IPS-NIHi11 (cell line): Measurements from ENCODE around the gene FRAS1.
"Not testable (repeated sequence)": the region's sequence is repeated elsewhere in the genome, so short reads cannot be mapped to it uniquely, and the experiment has no call there.

Source experiments
- DNase-seq: peaks from one replicate; pipeline ENCODE4 v3.0.0; 2012; ENCODE audit warnings: mixed read lengths, low spot score

Gene FRAS1

DNA sequence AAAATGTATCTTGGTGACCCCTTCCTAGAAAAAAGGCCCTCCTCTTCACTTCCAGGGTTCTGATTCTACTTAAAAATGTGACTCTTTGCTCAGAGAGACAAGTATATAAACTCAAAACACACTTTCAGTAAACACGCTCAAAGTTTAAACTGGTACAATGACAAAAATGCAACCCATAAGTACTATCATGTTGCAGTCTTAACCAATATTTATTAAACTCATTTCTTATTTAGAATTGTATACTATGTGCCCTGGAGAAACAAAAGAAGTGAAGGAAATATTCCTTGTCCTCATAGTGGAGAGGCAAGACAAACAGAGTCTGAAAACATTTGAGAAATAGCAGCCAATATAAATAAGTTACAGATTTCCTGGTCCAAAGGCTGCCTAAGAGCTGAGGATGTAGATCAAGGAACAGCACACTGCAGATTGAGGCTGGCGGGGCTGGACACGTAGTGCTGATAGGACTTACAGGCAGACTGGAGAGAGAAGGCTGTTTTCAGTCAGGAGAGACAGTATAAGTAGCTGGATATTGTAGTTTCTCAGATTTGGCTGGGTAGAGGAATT is 455.3 kb downstream of the FRAS1 start:
- no peak for DNase-seq

DNA sequence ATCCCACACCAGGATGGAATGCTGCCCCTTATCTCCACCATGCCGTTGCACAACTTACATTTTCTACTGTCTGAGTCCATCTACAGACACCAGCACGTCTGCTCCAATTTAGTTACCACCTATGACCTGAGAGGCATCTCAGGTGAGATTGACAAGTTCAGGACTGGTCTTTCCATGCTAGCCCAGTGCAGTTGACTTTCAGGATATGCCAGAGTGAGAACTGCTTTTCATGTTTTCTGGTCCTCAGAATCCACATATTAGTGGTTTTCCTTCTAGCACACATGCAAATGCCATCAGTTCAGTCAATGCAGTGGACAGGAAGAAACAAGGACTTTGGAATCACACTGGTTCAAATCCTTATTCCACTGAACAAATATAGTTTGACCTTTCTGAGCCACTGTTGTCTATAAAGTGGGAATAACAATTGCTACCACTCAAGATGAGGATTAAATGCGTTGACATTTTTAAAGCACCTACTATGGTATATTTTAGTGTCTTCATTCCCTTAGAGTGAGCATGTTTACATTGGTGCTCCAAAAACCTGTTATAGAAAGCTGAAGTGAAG is 456.4 kb downstream of the FRAS1 start:
- DNase-seq, result no peak

DNA sequence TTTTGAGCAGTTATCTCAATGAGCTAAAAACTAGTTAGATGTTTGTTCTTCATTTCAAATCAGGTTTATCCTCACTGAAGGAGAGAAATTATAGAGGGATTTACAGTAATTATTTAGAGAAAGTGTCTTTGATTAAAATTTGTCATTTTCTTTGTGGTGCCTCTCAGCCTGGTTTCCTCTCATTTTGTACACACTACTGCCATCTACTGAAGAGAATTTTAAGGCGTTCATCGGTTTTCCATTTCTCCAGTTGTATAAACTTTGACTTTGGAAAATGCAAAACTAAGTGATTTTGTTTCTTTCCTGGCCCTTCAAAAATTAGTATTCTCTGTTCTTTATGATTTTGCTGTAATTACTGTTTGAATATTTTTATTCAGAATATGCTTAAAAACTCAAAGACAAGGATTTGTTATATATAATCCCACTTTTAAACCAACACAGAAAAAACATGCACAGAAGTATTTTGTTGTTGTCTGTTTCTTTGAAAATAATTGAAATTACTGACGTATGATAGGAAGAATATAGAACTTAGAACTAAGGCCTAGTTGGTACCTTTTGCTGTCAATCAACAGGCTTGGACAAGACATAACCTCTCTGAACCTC is 460.0 kb downstream of the FRAS1 start:
- DNase-seq, result peak; percentile 32

DNA sequence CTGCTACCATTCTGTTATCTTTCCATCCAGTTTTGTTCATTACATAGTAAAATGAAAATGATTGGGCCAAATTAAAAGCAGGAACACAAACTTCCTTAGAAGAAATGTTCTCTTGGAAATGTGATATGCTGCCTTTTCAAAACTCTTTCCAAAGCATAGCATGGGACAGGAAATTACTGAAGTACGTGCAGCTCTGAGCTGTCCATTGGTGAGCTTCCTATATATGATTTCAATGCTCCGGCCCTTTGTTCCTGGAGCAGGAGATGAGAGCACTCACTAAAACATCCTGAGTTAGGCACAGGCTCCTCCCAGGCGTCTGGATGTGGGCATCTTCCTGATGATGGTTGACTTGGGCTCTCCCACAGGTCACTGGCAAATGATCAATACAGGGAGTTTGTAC is 461.4 kb downstream of the FRAS1 start:
- no peak for DNase-seq

DNA sequence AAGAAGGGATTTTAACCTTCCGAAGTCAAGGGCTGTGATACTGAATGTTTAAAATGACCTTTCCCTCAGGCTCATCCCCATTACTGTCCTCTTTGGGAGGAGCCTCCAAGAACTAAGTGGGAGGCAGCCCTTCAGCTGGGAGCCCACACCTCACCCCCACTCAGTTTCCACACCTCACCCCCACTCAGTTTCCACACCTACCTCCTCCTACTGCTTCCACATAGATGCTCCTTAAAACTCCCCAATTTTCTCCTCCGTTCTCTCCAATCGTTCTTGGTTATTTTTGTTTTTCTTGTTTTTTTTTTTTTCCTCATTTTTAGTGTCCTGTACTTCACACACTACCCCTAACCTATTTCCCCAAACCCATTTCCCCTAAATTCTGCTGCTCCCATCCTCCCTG is 462.8 kb downstream of the FRAS1 start:
- DNase-seq, result no peak

DNA sequence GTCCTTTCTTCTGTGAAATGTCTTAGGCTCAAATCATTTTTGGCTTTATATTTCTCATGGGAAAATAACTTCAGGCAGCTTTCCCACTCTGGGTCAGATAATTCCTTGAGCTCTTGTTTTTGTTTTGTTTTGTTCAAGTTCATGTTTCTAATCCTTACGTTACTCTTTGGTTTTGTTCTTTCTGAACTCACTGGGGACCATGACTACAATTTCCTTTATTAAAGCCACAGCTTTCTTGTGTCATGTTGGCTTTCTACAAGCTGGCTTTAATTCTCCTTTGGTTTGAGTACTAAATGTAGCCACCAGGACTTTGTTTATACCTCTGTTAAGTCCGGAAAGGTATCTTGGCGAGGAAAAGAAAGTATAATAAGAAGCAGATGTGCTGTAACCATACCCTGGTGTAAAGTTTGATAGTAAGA is 463.7 kb downstream of the FRAS1 start:
- no peak for DNase-seq

DNA sequence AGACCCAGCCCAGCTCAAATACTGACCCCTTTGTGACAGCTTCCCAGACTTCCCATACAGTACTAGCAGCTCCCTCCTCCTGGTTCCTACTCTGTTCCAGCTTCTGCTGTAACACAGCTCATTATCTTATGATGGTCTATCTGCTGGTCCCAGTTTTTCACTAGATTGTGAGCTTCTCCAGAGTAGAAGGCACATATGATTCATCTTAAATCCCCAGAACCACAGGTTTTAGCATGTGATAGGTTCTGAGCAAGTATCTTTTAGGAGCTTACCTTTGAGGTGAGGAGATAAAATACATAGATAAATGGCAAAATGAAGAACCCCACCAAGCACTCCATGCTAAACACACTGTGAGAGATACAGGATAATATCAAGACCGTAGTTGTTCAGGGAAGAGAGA is 466.9 kb downstream of the FRAS1 start:
- no peak for DNase-seq

DNA sequence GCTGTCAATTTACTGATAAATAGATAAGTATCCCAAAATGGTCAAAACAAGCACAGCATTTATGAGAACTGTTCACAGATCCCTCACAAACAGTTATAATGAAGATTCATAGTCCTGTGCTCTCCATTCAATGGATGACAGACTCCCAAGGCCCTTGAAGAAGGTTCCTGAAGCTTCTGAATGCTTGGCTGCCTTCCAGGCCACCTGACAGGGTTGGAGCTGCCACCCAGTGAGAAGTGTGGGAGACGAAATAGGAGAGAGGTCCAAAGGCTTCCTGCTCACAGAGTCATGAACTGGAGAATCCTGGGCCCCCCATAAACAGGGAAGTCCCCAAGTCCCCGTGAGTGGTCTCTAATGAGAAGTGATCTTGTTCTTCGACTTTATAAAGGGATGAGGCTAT is 468.4 kb downstream of the FRAS1 start:
- DNase-seq, result no peak

DNA sequence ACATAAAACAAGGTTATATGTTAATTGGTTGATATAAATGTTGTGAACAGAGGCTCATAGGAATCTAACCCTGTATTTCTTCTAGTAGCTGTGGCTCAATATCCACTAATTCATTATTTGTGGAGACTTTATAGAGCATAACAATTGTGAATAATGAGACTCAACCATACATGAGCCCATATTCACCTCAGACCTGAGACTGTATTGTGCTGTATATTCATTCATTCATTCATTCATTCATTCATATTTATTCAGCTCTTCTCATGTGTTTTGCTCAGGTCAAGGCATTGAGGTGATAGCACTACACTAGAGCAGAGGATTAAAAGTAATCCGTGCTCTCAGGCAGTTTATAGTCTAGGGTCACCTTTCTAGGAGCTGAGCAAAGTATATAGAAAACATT is 470.0 kb downstream of the FRAS1 start:
- DNase-seq, result no peak

DNA sequence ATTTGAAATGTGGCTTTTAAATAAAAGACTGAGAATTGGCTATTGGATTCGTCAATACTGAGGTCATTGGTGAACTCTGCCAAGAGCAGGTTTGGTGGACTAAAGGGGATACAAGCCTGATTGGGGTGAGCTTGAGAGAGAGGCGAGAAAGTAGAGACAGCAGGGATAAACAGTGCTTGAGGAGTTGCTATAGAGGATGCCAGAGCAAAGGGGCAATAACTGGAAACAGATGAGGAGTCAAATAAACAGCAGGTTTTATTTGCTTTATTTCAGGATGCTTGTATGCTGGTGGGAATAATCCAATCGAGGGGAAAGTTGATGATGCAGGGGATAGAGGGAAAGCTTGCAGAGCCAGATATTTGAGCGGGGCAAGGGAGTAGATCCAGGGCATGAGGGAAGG is 470.4 kb downstream of the FRAS1 start:
- no peak for DNase-seq

DNA sequence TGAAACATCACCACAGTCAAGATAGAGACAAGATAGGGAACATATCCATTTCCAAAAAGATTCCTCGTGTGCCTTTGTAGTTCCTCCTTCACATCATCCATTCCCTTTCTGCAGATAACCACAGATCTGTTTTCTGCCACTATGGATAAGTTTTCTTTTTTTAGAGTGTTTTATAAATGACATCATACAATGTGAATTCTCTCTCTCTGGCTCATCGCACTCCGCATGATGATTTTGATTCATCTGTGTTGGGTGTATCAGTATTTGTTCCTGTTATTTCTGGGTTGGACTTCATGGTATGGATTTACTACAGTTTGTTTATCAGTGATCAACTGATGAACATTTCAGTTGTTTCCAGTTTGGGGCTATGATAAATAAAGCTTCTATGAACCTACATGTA is 471.2 kb downstream of the FRAS1 start:
- DNase-seq, result no peak

DNA sequence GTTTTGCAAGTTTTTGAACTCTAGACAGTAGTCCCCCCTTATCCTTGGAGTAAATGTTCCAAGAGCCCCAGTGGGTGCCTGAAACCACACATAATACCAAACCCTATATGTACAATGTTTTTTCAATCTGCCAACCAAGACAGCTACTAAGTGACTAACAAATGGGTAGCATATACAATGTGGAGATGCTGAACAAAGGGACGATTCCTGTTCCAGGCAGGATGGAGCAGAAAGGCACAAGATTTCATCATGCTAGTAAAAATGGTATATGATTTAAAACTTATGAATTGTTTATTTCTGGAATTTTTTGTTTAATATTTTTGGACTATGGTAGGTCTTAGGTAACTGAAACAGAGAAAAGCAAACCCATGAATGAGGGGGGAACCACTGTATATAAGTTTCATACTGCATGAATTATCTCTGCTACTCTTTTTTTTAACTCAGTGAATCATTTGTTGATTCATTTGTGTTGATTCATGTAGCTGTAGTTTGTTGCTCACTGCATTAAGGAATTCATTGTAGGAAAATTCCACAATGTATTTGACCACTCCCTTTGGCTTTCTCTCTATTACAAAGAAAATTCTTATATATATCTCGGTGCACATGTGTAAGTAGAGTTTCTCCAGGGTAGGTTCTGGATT is 472.6 kb downstream of the FRAS1 start:
- no peak for DNase-seq

DNA sequence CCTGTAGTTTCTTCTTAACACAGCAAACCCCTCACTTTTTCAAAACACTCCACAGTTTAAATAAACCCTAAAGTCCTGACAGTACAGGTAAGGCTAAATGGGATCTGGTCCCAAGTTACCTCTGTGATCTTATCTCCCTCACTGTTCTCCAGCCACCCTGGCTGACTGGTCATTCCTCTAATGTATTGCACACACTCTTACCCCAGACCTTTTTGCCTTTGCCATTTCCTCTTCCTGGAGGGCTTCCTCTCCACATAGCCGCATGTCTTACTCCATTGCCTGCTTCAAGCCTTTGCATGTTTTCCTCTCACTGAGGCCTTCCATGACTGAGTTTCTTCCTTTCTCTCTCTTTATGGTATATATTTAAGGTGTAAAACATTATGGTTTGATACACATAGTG is 474.9 kb downstream of the FRAS1 start:
- no peak for DNase-seq

DNA sequence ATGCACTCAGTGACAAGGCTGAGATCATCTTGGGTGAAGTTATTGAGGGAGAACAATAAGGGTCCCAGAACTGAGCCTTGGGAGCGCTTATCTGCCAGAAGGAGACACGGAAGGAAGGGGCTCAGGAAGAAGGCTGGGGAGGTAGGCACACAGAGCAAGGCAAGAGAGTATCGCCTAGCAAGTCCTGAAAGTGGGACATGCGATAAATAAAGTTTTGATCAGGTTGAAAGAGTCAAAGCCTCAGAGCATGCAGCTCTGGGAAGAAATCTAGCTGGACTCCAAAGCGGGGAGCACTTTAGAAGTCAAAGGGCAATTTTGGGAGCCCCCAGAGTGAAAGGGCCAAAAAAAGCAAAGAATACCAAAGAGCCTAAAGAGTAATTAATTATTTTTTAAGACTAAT is 476.7 kb downstream of the FRAS1 start:
- DNase-seq, result no peak

DNA sequence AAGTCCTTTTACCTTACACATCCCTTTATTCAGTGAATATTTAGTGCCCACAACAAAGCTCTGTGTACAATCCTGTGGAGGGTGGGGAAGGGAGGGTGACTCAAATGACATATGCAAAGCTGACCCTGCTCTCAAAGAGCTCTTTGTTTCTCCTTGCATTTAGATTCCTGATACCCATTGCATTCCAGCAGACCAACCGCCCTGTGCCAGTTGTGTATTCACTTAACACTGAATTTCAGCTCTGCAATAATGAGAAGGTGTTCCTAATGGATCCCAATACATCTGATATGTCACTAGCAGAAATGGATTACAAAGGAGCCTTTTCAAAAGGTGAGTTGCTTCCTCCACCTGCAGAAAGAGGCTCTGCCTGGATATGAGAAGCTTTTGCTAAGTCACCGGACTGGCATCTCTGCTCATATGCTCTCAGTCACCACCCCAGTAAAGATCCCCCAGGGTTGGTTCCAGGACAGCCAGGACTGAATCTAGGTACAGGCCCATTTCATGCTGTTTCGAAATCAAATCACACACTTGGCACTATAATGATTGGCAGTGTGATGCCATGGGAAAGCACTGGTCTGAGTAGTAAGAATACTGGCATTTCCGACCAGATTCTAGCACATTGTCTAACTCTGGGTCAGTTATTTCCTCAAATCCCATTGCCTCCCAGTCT is 477.3 kb downstream of the FRAS1 start:
- DNase-seq, result peak; percentile 19

DNA sequence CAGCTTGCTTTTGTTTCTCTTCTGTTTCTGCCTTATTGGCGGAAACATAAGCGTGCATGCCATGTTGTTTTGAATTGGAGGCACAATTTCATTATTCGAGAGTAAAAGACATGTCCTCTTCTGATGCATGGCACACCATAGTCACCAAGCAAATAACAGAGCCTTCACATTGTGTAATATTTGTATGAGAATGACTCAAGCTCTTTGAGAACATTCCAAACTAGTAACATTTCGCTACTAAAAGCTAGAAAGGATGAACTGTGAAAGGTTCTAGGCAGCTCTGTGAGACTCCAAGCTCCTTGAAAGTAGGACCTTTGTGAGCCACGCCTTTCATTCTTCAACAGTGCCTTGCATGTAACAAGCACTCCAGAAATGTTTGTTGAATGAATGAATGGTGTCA is 485.2 kb downstream of the FRAS1 start:
- DNase-seq, result no peak

DNA sequence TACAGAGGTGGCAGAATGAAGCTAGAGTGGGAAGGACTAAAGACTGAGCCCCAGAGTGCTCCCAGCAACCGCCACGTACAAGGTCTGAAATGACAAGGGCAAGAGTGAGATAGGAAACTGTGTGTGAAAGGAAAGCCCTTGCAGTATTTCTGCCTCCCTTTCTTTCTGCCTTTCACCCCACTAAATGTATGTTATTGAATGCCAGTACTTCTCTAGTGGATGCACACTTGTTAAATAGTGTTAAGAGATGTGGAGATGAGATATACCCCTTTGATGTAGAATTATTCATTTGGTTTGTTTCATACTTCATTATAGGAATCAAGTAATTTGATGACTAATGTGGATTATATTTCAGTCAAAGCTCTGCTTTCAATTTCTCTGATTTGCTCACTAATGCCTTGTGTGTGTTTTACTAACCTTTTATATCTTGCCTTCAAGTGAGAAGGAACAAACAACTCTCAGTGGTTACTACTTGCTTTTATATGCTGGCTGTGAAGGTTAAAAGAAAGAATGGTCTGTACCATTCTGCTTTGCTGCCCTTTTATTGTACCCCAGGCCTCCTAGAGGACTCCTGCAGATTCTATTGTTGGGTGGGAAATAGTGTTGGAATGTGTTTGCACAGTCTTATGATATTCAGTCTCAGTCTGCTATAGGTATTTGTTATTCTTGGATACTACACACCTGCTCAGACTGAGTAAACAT is 486.5 kb downstream of the FRAS1 start:
- no peak for DNase-seq

DNA sequence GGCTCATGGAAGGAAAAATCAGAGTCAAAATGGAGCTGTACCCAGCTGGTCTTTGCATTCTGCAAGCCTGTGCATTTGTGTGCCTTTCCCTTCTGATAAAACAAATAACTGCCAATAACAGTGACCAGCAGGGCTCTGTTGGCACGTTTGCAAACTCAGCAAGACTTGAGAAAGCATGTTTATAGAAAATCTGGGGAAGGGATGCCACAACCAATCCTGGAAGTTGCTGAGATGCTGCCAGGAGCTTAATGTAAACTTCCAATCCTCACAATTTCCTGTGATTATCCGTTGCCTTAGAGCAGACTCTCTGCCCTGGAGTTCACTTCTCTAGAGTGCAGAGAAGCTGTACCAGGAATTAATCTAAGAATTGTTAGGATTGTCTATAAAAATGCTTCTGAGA is 487.6 kb downstream of the FRAS1 start:
- DNase-seq, result no peak

DNA sequence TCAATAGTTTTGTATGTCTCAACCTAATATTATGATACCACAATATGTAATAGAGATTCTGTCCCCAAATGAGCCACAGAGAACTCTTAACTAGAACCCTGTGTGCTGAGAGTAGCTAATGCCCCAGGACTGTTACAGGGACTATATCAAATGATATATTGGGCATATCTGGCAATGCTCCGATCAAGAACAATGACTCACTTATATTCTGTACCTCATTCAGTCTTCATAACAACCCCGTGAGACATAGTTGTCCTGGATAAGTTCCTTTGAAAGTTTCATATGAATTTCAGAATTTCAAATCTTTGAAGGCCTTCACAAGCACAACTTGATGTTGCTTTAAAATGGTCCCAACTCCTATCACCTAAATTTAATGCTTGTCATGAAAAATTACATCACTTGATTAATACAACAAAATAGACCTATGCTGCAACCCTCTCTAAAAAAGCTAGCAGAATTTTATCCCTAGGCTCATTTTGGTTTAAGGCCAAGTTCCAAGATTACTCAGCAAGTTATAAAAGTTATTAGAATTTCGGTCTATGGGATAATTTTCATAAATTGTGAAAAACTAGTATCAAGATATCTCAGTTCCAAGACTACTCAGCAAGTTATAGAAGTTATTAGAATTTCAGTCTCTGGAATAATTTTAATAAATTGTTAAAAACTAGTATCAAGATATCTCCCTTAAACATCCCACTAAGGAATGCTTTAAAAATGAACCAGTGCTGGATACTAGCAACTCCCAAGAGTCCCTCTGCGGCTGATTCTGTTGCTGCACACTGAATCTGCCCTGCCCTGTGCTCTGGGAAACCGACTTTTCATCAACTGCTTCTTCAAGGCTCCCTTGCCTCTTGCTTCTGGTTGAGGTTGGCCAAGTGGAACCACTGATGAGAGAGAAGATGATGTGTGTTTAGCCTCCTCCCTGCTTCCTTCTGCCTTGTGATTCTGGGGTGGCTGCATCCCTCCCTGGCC is 488.4 kb downstream of the FRAS1 start:
- DNase-seq, result no peak

DNA sequence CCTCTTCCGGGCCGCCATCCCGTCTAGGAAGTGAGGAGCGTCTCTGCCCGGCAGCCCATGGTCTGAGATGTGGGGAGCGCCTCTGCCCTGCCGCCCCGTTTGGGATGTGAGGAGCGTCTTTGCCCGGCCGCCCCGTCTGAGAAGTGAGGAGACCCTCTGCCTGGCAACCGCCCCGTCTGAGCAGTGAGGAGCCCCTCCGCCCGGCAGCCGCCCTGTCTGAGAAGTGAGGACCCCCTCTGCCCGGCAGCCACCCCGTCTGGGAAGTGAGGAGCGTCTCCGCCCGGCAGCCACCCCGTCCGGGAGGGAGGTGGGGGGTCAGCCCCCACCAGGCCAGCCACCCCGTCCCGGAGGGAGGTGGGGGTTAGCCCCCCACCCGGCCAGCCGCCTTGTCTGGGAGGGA is 490.8 kb downstream of the FRAS1 start:
- not testable (repeated sequence) for DNase-seq

DNA sequence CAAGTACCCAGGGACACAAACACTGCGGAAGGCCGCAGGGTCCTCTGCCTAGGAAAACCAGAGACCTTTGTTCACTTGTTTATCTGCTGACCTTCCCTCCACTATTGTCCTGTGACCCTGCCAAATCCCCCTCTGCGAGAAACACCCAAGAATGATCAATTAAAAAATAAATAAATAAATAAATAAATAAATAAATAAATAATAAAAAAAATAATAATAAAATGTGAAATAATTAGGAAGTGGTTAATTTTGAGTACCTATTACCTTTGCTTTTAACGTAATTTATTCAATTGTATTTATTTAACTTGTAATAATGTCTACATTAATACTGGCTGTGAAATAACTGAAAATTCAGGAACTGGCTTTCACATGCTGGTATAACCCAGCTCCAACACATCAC is 491.8 kb downstream of the FRAS1 start:
- DNase-seq, result not testable (repeated sequence)
